ENCODE data around the gene KCNC1.

Gene KCNC1

GRCh38 chr11:17718015-17718414 lies 16.6 kb upstream of the KCNC1 start:
- no peak for DNase-seq

- DNase-seq, result no peak
These were observed 16.0 kb upstream of the KCNC1 start for GRCh38 chr11:17718510-17718962.

- no peak for DNase-seq
These were observed 15.3 kb upstream of the KCNC1 start, which contains the start of gene MYOD1 for GRCh38 chr11:17719028-17719937. MYOD1 (plus strand) TSS chr11:17719571; CDS start chr11:17719783, 212 bp downstream.

GRCh38 chr11:17719938-17720795 lies 14.4 kb upstream of the KCNC1 start:
- no peak for DNase-seq

- DNase-seq, result no peak
These were observed 13.8 kb upstream of the KCNC1 start for GRCh38 chr11:17720796-17721171.

GRCh38 chr11:17721242-17721999 lies 13.2 kb upstream of the KCNC1 start:
- DNase-seq, result no peak

- DNase-seq, result no peak
These were observed 12.5 kb upstream of the KCNC1 start for GRCh38 chr11:17722000-17722643.

- DNase-seq, result no peak
These were observed 10.3 kb upstream of the KCNC1 start for GRCh38 chr11:17724020-17724908.

GRCh38 chr11:17725174-17725573 lies 9.4 kb upstream of the KCNC1 start:
- no peak for DNase-seq

GRCh38 chr11:17730137-17730536 lies 4.4 kb upstream of the KCNC1 start:
- DNase-seq, result peak; percentile 53

- peak; percentile 78 for DNase-seq
These were observed 3.7 kb upstream of the KCNC1 start for GRCh38 chr11:17730608-17731462.

GRCh38 chr11:17733261-17733660 lies 1.3 kb upstream of the KCNC1 start:
- no peak for DNase-seq

GRCh38 chr11:17734986-17735817 lies 621 bp downstream of the KCNC1 start:
- no peak for DNase-seq

GRCh38 chr11:17735818-17736578 lies 1.4 kb downstream of the KCNC1 start:
- DNase-seq, result no peak

GRCh38 chr11:17736579-17736893 lies 2.0 kb downstream of the KCNC1 start:
- peak; percentile 14 for DNase-seq

GRCh38 chr11:17736930-17737817 lies 2.6 kb downstream of the KCNC1 start:
- DNase-seq, result peak; percentile 16

GRCh38 chr11:17738151-17738973 lies 3.8 kb downstream of the KCNC1 start:
- DNase-seq, result peak; percentile 47
